NCI-H748 treated with DMSO at 0.1 percent for 48 hours (cell line): ENCODE measurements around the gene PFDN4.

Experiments used
- DNase-seq: peaks from one replicate; lab custom pipeline; 2025; lab: John Stamatoyannopoulos, UW

The PFDN4 gene

GRCh38 chr20:54267483-54268003, 59.7 kb downstream of the PFDN4 start:
- no peak for DNase-seq

GRCh38 chr20:54268941-54269340, 61.1 kb downstream of the PFDN4 start:
- DNase-seq, result no peak
